GM21526 (cell line): ENCODE measurements around the gene RC3H2.
"Not testable (repeated sequence)": the region's sequence is repeated elsewhere in the genome, so short reads cannot be mapped to it uniquely, and the experiment has no call there.

Source experiments
- ATAC-seq: cut with Tn5 transposase; IDR thresholded peaks from one replicate; pipeline ENCODE4 v1.9.1; 2021; ENCODE audit warnings: moderate library complexity; ENCODE audit not compliant: unreplicated experiment, low FRiP score

Gene RC3H2

GRCh38 chr9:122848256-122848943, 56.8 kb downstream of the RC3H2 start:
- ATAC-seq, result no peak

- no peak for ATAC-seq
Observed at GRCh38 chr9:122846371-122846940, 58.7 kb downstream of the RC3H2 start.

- no peak for ATAC-seq
Observed at GRCh38 chr9:122845116-122845515, 60.0 kb downstream of the RC3H2 start.

- no peak for ATAC-seq
Observed at GRCh38 chr9:122844137-122844536, 61.0 kb downstream of the RC3H2 start.

GRCh38 chr9:122841501-122841900, 63.7 kb downstream of the RC3H2 start:
- ATAC-seq, result no peak

GRCh38 chr9:122838441-122838840, 66.7 kb downstream of the RC3H2 start:
- ATAC-seq, result not testable (repeated sequence)

- no peak for ATAC-seq
Observed at GRCh38 chr9:122837266-122837850, 67.8 kb downstream of the RC3H2 start.

- no peak for ATAC-seq
Observed at GRCh38 chr9:122835313-122835731, 69.8 kb downstream of the RC3H2 start.

- no peak for ATAC-seq
Observed at GRCh38 chr9:122832194-122832593, 73.0 kb downstream of the RC3H2 start.

- not testable (repeated sequence) for ATAC-seq
Observed at GRCh38 chr9:122828965-122829284, 76.2 kb downstream of the RC3H2 start.

- ATAC-seq, result peak; percentile 11
Observed at GRCh38 chr9:122827761-122828093, 77.4 kb downstream of the RC3H2 start.

- ATAC-seq, result no peak
Observed at GRCh38 chr9:122822938-122823337, 82.2 kb downstream of the RC3H2 start.

- no peak for ATAC-seq
Observed at GRCh38 chr9:122822056-122822455, 83.1 kb downstream of the RC3H2 start.

GRCh38 chr9:122821278-122821943, 83.7 kb downstream of the RC3H2 start:
- ATAC-seq, result no peak

GRCh38 chr9:122820490-122820845, 84.7 kb downstream of the RC3H2 start:
- ATAC-seq, result no peak

GRCh38 chr9:122819791-122820489, 85.2 kb downstream of the RC3H2 start:
- ATAC-seq, result no peak

- ATAC-seq, result no peak
Observed at GRCh38 chr9:122819326-122819725, 85.8 kb downstream of the RC3H2 start.

GRCh38 chr9:122816163-122816867, 88.8 kb downstream of the RC3H2 start:
- no peak for ATAC-seq

GRCh38 chr9:122815544-122815943, 89.6 kb downstream of the RC3H2 start:
- no peak for ATAC-seq

GRCh38 chr9:122814545-122814944, 90.6 kb downstream of the RC3H2 start:
- ATAC-seq, result no peak

GRCh38 chr9:122812736-122813135, 92.4 kb downstream of the RC3H2 start:
- ATAC-seq, result no peak
